Fibroblast of lung (primary cell): ENCODE data around the gene ACADS. TPM values are rescaled to one million over a fixed set of nuclear protein-coding genes. Genes with fewer than 3 reads are reported as not detected.

Experiments
- DNase-seq, 2 donors: peaks; one replicate each; pipeline versions ENCODE4 v3.0.0 to v3.0.0-alpha.2; 2010; ENCODE audit warnings: low read depth in 2 of 2
- H2AFZ ChIP-seq: 2 replicates; pipeline ENCODE4 v1.5.1; 2012; ENCODE audit warnings: low read length, control low read depth, inconsistent platforms
- H3K27ac ChIP-seq: 2 replicates; pipeline ENCODE4 v1.5.1; 2011; ENCODE audit warnings: low read length, control low read depth; ENCODE audit not compliant: insufficient read depth
- H3K27me3 ChIP-seq: 2 replicates; pipeline ENCODE4 v1.5.1; 2011; ENCODE audit warnings: mild to moderate bottlenecking, low read length; ENCODE audit not compliant: control insufficient read depth, insufficient read depth
- H3K36me3 ChIP-seq: 2 replicates; pipeline ENCODE4 v1.5.1; 2011; ENCODE audit warnings: low read length; ENCODE audit not compliant: control insufficient read depth, insufficient read depth
- H3K4me1 ChIP-seq: 2 replicates; pipeline ENCODE4 v1.5.1; 2011; ENCODE audit warnings: low read length; ENCODE audit not compliant: control insufficient read depth, insufficient read depth; ENCODE audit errors: extremely low read depth
- H3K4me2 ChIP-seq: 2 replicates; pipeline ENCODE4 v1.5.1; 2011; ENCODE audit warnings: low read length, control low read depth; ENCODE audit not compliant: insufficient read depth; ENCODE audit errors: extremely low read depth
- H3K4me3 ChIP-seq, 4 experiments: fragments of 200-600 bp in 1 of 4; sonication (generic) in 1 of 4; replicated peaks in 1 of 4; 2 replicates each; pipeline ENCODE4 v1.5.1; 2011 to 2016; ENCODE audit warnings: low read length in 4 of 4, low read depth in 3 of 4, mild to moderate bottlenecking in 3 of 4, control low read depth in 2 of 4, inconsistent platforms in 1 of 4, mixed read lengths in 1 of 4; ENCODE audit not compliant: insufficient read depth in 1 of 4; ENCODE audit errors: control extremely low read depth in 1 of 4
- H3K79me2 ChIP-seq: 2 replicates; pipeline ENCODE4 v1.5.1; 2012; ENCODE audit warnings: mild to moderate bottlenecking, low read length, inconsistent platforms; ENCODE audit not compliant: control insufficient read depth, insufficient read depth
- H3K9ac ChIP-seq: 2 replicates; pipeline ENCODE4 v1.5.1; 2011; ENCODE audit warnings: mild to moderate bottlenecking, low read length, control low read depth; ENCODE audit not compliant: insufficient read depth
- H3K9me3 ChIP-seq: 2 replicates; pipeline ENCODE4 v1.5.1; 2012; ENCODE audit warnings: low read depth, low read length; ENCODE audit not compliant: control insufficient read depth, insufficient read depth
- H4K20me1 ChIP-seq: 2 replicates; pipeline ENCODE4 v1.5.1; 2011; ENCODE audit warnings: low read length; ENCODE audit not compliant: control insufficient read depth, insufficient read depth; ENCODE audit errors: extremely low read depth
- EZH2 ChIP-seq: IDR thresholded peaks from 2 replicates; pipeline ENCODE4 v1.5.1; 2012; ENCODE audit warnings: low read length, control low read depth, mild to moderate bottlenecking; ENCODE audit errors: missing control alignments
- polyA plus RNA-seq, 2 donors: library from polyadenylated mRNA; depleted of rRNA in 1 of 2; stranded (reverse) in 1 of 2; unstranded in 1 of 2; fragments of >200 nt; gene quantifications; 2 replicates each; pipeline ENCODE4 v1.2.1, GENCODE V29; 2011 to 2012; ENCODE audit warnings: missing spikeins in 1 of 2
- total RNA-seq: library from RNA; depleted of rRNA; stranded (reverse); fragments of >200 nt; gene quantifications from 2 replicates; pipeline ENCODE4 v1.2.1, GENCODE V29; 2014
- TF ChIP-seq, protein P1 (sequence below), 2 donors: IDR thresholded peaks in 1 of 2; conservative IDR thresholded peaks in 1 of 2; 1 replicate in 1 of 2; 2 replicates in 1 of 2; pipeline ENCODE4 v1.5.1; 2011 to 2012; ENCODE audit warnings: low read length in 2 of 2, control low read depth in 1 of 2, inconsistent platforms in 1 of 2, low read depth in 1 of 2, mild to moderate bottlenecking in 1 of 2

ACADS gene
- total and polyA plus RNA-seq, 2 donors (not counting 1 experiment from before 2014, with no cell fraction given) = 4.5 to 15.9 TPM

DNA sequence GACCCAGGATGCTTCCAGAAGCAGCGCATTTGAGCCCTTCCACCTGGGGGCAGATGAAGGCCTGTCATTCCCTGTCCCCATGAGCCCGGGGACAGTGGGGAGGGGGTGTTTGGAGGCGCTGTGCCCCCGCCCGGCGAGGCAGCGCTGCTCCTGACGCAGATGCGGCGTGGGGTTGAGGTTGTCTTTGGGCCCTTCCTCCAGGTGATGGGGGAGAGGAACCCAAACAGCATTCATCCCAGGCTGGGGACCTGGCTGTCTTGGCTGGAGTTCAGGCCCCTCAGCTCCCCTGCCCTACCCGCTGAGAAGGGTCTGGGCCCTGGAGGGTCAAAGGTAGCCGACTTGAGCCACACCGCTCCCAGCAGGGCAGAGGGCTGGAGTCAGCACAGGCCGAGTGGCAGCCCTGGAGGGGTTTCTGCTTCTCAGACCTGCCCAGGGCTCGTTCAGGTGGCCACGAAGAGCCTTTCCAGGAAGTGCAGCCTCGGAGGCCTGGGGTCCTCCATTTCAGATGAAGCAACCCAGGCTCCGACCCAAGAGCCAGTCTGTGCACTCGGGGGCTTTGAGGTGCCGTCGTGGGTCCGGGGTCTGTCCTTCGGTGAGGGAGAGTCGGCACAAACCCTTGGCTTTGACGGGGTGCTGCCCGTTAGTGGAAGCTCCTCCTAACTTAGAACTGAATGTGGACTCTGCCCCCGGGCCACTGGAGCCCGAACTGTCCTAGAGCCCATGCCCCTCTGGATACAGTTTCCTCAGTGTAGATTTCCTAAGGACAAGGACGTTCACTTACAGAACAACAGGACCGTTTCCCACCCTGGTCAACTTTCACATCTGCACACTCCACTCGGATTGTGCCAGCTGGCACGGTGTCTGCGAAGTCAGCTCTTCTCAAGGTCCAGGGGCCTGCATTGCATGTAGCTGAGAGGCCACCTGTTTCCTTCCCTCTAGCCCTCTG, 16.1 kb downstream of the ACADS start:
- Histone ChIP-seq H3K9me3 (no peaks in the 10 kb centered on the region), H3K4me1 (no peaks in the 10 kb centered on the region), H3K9ac (no peak overlapping the region), H3K27me3 (no peaks in the 10 kb centered on the region), H3K27ac (no peak overlapping the region), H4K20me1 (no peaks in the 10 kb centered on the region), H3K79me2 (no peaks in the 10 kb centered on the region), H3K4me2 (no peak overlapping the region), H2AFZ (no peak overlapping the region), H3K4me3 (no peak overlapping the region), H3K36me3 (no peaks in the 10 kb centered on the region)
- TF ChIP-seq, protein P1, sequence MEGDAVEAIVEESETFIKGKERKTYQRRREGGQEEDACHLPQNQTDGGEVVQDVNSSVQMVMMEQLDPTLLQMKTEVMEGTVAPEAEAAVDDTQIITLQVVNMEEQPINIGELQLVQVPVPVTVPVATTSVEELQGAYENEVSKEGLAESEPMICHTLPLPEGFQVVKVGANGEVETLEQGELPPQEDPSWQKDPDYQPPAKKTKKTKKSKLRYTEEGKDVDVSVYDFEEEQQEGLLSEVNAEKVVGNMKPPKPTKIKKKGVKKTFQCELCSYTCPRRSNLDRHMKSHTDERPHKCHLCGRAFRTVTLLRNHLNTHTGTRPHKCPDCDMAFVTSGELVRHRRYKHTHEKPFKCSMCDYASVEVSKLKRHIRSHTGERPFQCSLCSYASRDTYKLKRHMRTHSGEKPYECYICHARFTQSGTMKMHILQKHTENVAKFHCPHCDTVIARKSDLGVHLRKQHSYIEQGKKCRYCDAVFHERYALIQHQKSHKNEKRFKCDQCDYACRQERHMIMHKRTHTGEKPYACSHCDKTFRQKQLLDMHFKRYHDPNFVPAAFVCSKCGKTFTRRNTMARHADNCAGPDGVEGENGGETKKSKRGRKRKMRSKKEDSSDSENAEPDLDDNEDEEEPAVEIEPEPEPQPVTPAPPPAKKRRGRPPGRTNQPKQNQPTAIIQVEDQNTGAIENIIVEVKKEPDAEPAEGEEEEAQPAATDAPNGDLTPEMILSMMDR (conservative IDR thresholded peaks at IDR 0.05 in 1 of 2, IDR thresholded peaks at IDR 0.05 in 1 of 2; ENCODE audit: low read depth in 1 of 2, low read length in 2 of 2) = no peak
- no peak for DNase-seq

- Histone ChIP-seq H3K4me2 (no peak overlapping the region), H3K4me1 (no peaks in the 10 kb centered on the region), H4K20me1 (no peaks in the 10 kb centered on the region), H3K9me3 (no peaks in the 10 kb centered on the region), H3K4me3 (no peak overlapping the region), H3K79me2 (no peaks in the 10 kb centered on the region), H3K36me3 (no peaks in the 10 kb centered on the region), H2AFZ (no peak overlapping the region), H3K9ac (no peak overlapping the region), H3K27me3 (no peaks in the 10 kb centered on the region), H3K27ac (no peak overlapping the region)
- no peak for DNase-seq
- TF ChIP-seq, protein P1 (conservative IDR thresholded peaks at IDR 0.05 in 1 of 2, IDR thresholded peaks at IDR 0.05 in 1 of 2; ENCODE audit: low read depth in 1 of 2, low read length in 2 of 2) = no peak
- TF ChIP-seq EZH2 = no peak
Observed at GRCh38 chr12:120744922-120745493, 19.4 kb downstream of the ACADS start.

DNA sequence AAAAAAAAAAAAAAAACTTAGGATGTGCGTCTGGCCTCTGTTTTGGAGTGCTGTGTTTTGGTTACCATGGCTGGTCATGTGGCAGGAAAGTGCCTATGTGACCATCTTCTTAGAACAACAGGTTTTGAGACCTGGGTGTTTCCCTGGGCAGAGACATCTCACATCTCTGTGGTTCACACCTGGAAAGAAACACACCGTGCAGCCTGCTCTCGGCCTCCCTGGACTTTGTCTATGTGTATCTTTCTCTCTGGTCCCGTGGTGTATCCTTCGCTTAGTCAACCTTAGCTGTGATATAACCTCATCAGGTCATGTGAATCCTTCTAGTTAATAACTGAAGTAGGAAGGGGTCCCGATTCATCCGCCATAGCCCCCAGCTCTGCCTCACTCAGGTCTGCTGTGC, 22.6 kb downstream of the ACADS start:
- Histone ChIP-seq H3K36me3 (no peaks in the 10 kb centered on the region), H3K4me2 (no peak overlapping the region), H3K9ac (no peak overlapping the region), H3K4me1 (no peaks in the 10 kb centered on the region), H3K79me2 (no peaks in the 10 kb centered on the region), H3K27ac (no peak overlapping the region), H3K27me3 (no peaks in the 10 kb centered on the region), H3K4me3 (no peak overlapping the region), H2AFZ (no peak overlapping the region), H3K9me3 (no peaks in the 10 kb centered on the region), H4K20me1 (no peaks in the 10 kb centered on the region)
- no peak for DNase-seq
- TF ChIP-seq EZH2 = no peak
- TF ChIP-seq, protein P1 (conservative IDR thresholded peaks at IDR 0.05 in 1 of 2, IDR thresholded peaks at IDR 0.05 in 1 of 2; ENCODE audit: low read depth in 1 of 2, low read length in 2 of 2) = no peak
